Measurements from ENCODE around the gene FGGY.

DNA sequence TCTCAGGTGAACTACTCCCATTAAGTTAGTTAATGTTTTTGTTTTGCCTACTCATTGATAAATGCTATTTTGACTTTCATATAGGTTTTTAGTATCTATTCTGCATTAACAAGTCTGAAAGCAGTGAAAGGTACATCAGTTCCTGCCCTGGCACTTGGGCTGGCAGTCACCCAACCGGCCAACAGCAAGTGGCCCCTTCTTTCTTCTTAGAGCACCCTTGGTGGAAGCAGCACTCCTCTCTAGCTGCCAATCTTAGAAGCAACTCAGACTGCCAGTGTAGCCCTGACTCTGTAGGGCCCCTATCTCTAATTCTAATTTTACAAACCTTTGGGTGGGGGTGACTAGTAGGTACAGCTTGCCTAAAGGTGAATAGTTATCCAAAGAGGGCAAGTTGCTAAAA is 155.7 kb downstream of the FGGY start:
- TF ChIP-seq, protein P1, sequence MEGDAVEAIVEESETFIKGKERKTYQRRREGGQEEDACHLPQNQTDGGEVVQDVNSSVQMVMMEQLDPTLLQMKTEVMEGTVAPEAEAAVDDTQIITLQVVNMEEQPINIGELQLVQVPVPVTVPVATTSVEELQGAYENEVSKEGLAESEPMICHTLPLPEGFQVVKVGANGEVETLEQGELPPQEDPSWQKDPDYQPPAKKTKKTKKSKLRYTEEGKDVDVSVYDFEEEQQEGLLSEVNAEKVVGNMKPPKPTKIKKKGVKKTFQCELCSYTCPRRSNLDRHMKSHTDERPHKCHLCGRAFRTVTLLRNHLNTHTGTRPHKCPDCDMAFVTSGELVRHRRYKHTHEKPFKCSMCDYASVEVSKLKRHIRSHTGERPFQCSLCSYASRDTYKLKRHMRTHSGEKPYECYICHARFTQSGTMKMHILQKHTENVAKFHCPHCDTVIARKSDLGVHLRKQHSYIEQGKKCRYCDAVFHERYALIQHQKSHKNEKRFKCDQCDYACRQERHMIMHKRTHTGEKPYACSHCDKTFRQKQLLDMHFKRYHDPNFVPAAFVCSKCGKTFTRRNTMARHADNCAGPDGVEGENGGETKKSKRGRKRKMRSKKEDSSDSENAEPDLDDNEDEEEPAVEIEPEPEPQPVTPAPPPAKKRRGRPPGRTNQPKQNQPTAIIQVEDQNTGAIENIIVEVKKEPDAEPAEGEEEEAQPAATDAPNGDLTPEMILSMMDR (IDR thresholded peaks at IDR 0.05; ENCODE audit: insufficient read depth, low read length, poor library complexity, severe bottlenecking), result no peak
- no peak for TF ChIP-seq EZH2phosphoT487 (conservative IDR thresholded peaks at IDR 0.05; ENCODE audit: low read length)
